Neural progenitor cell (in vitro differentiated cells): ENCODE measurements around the gene ZMIZ1. TPM values are rescaled to one million over a fixed set of nuclear protein-coding genes. Genes with fewer than 3 reads are reported as not detected.

Experiments
- DNase-seq: peaks from one replicate; pipeline ENCODE4 v3.0.0-alpha.2; 2016; ENCODE audit warnings: low spot score
- H2AFZ ChIP-seq: fragments of 200-600 bp; sonication (generic); replicated peaks from 2 replicates; pipeline ENCODE4 v1.6.1; 2016; ENCODE audit warnings: antibody characterized with exemption
- H3F3A ChIP-seq: fragments of 200-600 bp; sonication (generic); 2 replicates; pipeline ENCODE4 v1.6.1; 2016; ENCODE audit warnings: antibody characterized with exemption, low read depth
- H3K27ac ChIP-seq: fragments of 200-600 bp; sonication (generic); 2 replicates; pipeline ENCODE4 v1.5.1; 2016; ENCODE audit warnings: mild to moderate bottlenecking
- H3K27me3 ChIP-seq: fragments of 200-600 bp; sonication (generic); 2 replicates; pipeline ENCODE4 v1.6.1; 2016; ENCODE audit warnings: mild to moderate bottlenecking, moderate library complexity
- H3K36me3 ChIP-seq: fragments of 200-600 bp; sonication (generic); 2 replicates; pipeline ENCODE4 v1.5.1; 2016
- H3K4me1 ChIP-seq: fragments of 200-600 bp; sonication (generic); 2 replicates; pipeline ENCODE4 v1.6.1; 2016; ENCODE audit warnings: mixed run types
- H3K4me2 ChIP-seq: fragments of 200-600 bp; sonication (generic); 2 replicates; pipeline ENCODE4 v1.6.1; 2016
- H3K4me3 ChIP-seq: fragments of 200-600 bp; sonication (generic); 2 replicates; pipeline ENCODE4 v1.5.1; 2016
- H3K79me2 ChIP-seq: fragments of 200-600 bp; sonication (generic); 2 replicates; pipeline ENCODE4 v1.6.1; 2016; ENCODE audit warnings: low read depth
- H3K9ac ChIP-seq: fragments of 200-600 bp; sonication (generic); 2 replicates; pipeline ENCODE4 v1.6.1; 2016
- H3K9me3 ChIP-seq: fragments of 200-600 bp; sonication (generic); 2 replicates; pipeline ENCODE4 v1.5.1; 2016; ENCODE audit warnings: low read depth
- H4K20me1 ChIP-seq: fragments of 200-600 bp; sonication (generic); 2 replicates; pipeline ENCODE4 v1.6.1; 2016; ENCODE audit warnings: low read depth
- H3K27ac Mint-ChIP-seq: 3 replicates; pipeline ENCODE4 v1.8.0; 2021; ENCODE audit warnings: mixed read lengths
- H3K27me3 Mint-ChIP-seq: 2 replicates; pipeline ENCODE4 v1.8.0; 2022; ENCODE audit warnings: low read depth, mild to moderate bottlenecking, inconsistent platforms, moderate library complexity, mixed read lengths; ENCODE audit not compliant: insufficient read depth
- H3K36me3 Mint-ChIP-seq: 3 replicates; pipeline ENCODE4 v1.8.0; 2021; ENCODE audit warnings: mixed read lengths
- H3K4me1 Mint-ChIP-seq: 3 replicates; pipeline ENCODE4 v1.8.0; 2021; ENCODE audit warnings: mixed read lengths
- H3K4me3 Mint-ChIP-seq: 3 replicates; pipeline ENCODE4 v1.8.0; 2021; ENCODE audit warnings: mild to moderate bottlenecking, moderate library complexity, mixed read lengths
- H3K9me3 Mint-ChIP-seq: 3 replicates; pipeline ENCODE4 v1.8.0; 2020; ENCODE audit warnings: mixed read lengths
- CTCF ChIP-seq: fragments of 200-600 bp; sonication (generic); IDR thresholded peaks from 2 replicates; pipeline ENCODE4 v1.5.1; 2017; ENCODE audit warnings: antibody characterized with exemption, mild to moderate bottlenecking
- EZH2 ChIP-seq: fragments of 200-600 bp; sonication (generic); IDR thresholded peaks from 2 replicates; pipeline ENCODE4 v1.6.1; 2017; ENCODE audit warnings: antibody characterized with exemption, mild to moderate bottlenecking, moderate library complexity
- EZH2phosphoT487 ChIP-seq: fragments of 200-600 bp; sonication (generic); IDR thresholded peaks from 2 replicates; pipeline ENCODE4 v1.6.1; 2017; ENCODE audit warnings: antibody characterized with exemption
- total RNA-seq: library from RNA; depleted of rRNA; stranded (reverse); fragments of >200 nt; gene quantifications from 2 replicates; pipeline ENCODE4 v1.2.3, GENCODE V29; 2015; ENCODE audit warnings: low replicate concordance

Gene ZMIZ1
- total RNA-seq, 1 donor from 2014 or later = 5.8 TPM

DNA sequence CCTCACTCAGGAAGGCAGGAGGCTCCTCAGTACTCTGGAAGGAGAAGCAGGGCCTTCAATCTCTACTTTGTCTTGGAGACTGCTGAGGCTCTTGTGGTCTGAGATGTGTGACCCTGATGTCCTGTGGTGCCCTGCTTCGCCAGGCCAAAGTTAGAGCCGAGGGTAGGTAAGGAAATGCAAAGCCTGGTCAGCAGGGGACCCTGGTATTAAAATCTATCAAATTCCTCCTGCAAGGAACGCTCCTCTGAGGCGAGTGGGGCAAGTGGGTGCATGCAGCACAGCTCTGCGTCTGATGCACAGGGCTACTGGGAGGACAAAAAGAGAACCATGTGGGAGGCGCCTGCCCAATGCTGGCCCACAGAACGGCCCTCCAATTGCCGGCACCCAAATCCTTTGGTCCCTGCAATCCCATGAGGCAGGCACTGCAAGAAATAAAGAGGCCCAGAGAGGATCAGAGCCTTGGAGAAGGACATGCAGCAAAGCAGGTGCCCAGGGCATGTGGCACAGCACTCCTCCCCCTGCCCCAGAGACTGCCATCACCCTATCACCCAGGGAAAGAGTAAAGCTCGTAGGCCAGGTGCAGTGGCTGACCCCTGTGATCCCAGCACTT lies 23.1 kb upstream of the ZMIZ1 start:
- no peak for DNase-seq
- Histone ChIP-seq H3K9me3 (no peaks in the 10 kb centered on the region), H2AFZ (no peak overlapping the region), H3K27me3 (no peaks in the 10 kb centered on the region), H3F3A (no peaks in the 10 kb centered on the region), H3K4me2 (no peak overlapping the region), H3K27ac (no peak overlapping the region), H3K36me3 (no peaks in the 10 kb centered on the region), H4K20me1 (no peaks in the 10 kb centered on the region), H3K9ac (no peak overlapping the region), H3K4me3 (no peak overlapping the region), H3K4me1 (peaks cover 10% of the 10 kb centered on the region), H3K79me2 (no peaks in the 10 kb centered on the region)
- H3K36me3 Mint-ChIP-seq = no peaks in the 10 kb centered on the region
- TF ChIP-seq EZH2phosphoT487 (no peak), EZH2 (no peak), CTCF (no peak)
- H3K9me3 Mint-ChIP-seq = no peaks in the 10 kb centered on the region
- H3K4me1 Mint-ChIP-seq = peaks cover 21% of the 10 kb centered on the region
- peaks cover 11% of the 10 kb centered on the region for H3K27me3 Mint-ChIP-seq
- no peak overlapping the region for H3K27ac Mint-ChIP-seq
- H3K4me3 Mint-ChIP-seq = no peak overlapping the region

GRCh38 chr10:79046326-79046725 lies 22.4 kb upstream of the ZMIZ1 start:
- Mint-ChIP-seq H3K4me3 (no peak overlapping the region), H3K36me3 (no peaks in the 10 kb centered on the region), H3K4me1 (peaks cover 27% of the 10 kb centered on the region), H3K27me3 (peaks cover 14% of the 10 kb centered on the region), H3K9me3 (no peaks in the 10 kb centered on the region), H3K27ac (no peak overlapping the region)
- TF ChIP-seq CTCF (no peak), EZH2 (no peak), EZH2phosphoT487 (no peak)
- no peak overlapping the region for H3K27ac ChIP-seq
- H3K9ac ChIP-seq = no peak overlapping the region
- H3K9me3 ChIP-seq = no peaks in the 10 kb centered on the region
- peaks cover 12% of the 10 kb centered on the region for H3K4me1 ChIP-seq
- H3F3A ChIP-seq = no peaks in the 10 kb centered on the region
- H3K36me3 ChIP-seq = no peaks in the 10 kb centered on the region
- H2AFZ ChIP-seq = no peak overlapping the region
- no peak overlapping the region for H3K4me2 ChIP-seq
- no peak for DNase-seq
- no peaks in the 10 kb centered on the region for H3K79me2 ChIP-seq
- H3K4me3 ChIP-seq = no peak overlapping the region
- no peaks in the 10 kb centered on the region for H3K27me3 ChIP-seq
- no peaks in the 10 kb centered on the region for H4K20me1 ChIP-seq

DNA sequence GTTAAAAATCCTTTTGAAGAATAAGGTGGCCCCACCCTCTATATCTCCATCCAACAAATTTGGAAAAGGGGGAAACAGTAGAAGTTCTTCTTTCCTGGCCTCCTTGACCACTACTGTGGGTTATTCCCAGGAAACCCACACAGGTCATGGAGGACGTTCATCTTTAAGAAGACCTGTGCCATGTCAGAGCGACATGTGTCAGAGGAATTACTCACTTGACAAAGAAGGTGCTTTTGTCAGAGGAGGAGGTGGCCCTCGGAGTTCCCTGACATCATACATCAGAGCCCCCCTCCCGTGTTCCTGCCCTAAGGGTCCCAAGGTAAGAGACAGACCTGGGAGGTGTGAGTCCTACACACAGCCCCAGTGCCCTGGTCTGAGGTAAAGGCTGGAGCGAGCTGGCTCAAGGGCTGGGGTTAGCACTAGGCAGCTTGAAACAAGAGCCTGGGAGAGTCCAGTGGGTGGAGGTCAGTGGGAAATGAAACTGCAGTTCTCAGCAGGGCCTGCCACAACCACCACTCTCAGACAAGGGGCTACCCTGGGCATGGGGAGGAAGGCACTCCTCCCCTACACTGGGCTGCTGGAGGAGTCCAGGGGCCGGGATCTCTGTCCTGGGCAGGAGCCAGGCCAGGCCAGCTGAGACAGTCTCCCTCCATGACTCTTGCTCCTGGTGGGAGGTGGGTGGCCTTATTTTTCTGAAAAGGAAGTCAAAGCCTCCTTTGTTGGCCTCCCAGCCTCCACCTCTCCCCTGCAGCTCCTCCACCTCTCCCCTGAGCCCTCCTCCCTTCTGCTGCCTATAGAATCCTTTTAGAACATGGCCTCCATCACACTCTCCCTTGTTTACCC lies 21.8 kb upstream of the ZMIZ1 start:
- Mint-ChIP-seq H3K27ac (peak overlapping the region; percentile 86), H3K36me3 (no peaks in the 10 kb centered on the region)

More for the DNA sequence above, 21.8 kb upstream of the ZMIZ1 start:
- H2AFZ ChIP-seq = no peak overlapping the region
- no peaks in the 10 kb centered on the region for H3K27me3 ChIP-seq
- H3K4me1 ChIP-seq = peaks cover 14% of the 10 kb centered on the region
- no peak overlapping the region for H3K27ac ChIP-seq
- H3K4me2 ChIP-seq = no peak overlapping the region
- no peaks in the 10 kb centered on the region for H3K9me3 ChIP-seq
- Mint-ChIP-seq H3K27me3 (peaks cover 18% of the 10 kb centered on the region), H3K9me3 (no peaks in the 10 kb centered on the region), H3K4me3 (no peak overlapping the region), H3K4me1 (peaks cover 34% of the 10 kb centered on the region)
- H4K20me1 ChIP-seq = no peaks in the 10 kb centered on the region
- no peak overlapping the region for H3K9ac ChIP-seq
- no peak for DNase-seq
- H3K4me3 ChIP-seq = no peak overlapping the region
- TF ChIP-seq CTCF (no peak), EZH2 (no peak), EZH2phosphoT487 (no peak)
- H3F3A ChIP-seq = no peaks in the 10 kb centered on the region
- H3K36me3 ChIP-seq = no peaks in the 10 kb centered on the region
- no peaks in the 10 kb centered on the region for H3K79me2 ChIP-seq
